Measurements from ENCODE around the gene MFAP4.

MFAP4 gene

DNA sequence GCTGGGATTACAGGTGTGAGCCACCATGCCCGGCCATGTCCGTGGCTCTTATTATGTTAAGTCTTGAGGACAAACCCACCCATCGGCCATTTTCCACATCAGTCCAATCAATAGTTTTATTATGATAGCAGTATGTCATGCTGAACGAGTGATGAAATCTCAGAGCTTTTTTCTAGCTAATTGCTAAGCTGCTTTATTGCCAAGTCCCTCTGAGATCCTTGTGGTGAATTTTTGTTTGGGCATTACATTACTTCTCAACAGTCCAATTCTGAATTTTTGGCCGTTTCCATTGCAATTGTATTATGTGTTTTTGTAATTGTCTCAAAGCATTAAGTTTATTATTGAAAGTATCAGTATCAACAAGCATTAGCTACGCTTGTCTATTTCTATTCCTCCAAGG lies 34.9 kb upstream of the MFAP4 start:
- DNase-seq (ENCODE audit: low read depth), result no peak
- TF ChIP-seq, protein P1, sequence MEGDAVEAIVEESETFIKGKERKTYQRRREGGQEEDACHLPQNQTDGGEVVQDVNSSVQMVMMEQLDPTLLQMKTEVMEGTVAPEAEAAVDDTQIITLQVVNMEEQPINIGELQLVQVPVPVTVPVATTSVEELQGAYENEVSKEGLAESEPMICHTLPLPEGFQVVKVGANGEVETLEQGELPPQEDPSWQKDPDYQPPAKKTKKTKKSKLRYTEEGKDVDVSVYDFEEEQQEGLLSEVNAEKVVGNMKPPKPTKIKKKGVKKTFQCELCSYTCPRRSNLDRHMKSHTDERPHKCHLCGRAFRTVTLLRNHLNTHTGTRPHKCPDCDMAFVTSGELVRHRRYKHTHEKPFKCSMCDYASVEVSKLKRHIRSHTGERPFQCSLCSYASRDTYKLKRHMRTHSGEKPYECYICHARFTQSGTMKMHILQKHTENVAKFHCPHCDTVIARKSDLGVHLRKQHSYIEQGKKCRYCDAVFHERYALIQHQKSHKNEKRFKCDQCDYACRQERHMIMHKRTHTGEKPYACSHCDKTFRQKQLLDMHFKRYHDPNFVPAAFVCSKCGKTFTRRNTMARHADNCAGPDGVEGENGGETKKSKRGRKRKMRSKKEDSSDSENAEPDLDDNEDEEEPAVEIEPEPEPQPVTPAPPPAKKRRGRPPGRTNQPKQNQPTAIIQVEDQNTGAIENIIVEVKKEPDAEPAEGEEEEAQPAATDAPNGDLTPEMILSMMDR (IDR thresholded peaks at IDR 0.05; ENCODE audit: low read depth, low read length, missing control alignments), result no peak
- H3K4me3 ChIP-seq (ENCODE audit: low read depth, low read length), result no peak overlapping the region

DNA sequence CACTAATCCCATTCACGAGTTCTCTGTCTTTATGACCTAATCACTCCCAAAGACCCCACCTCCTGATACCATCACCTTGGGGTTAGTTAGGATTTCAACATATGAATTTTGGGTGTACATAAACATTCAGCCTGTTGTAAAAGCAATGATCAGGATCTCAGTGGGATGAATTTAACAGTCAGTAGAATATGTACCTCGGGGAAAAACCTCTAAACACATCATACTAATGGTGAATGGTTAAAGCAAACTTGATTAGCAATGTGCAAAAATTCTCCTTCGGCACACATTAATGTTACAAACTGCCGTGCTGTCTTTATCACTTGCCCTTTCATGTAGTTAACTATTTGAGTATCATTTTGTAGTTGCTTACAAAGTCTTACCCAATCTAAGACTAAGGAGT lies 34.2 kb upstream of the MFAP4 start:
- no peak for DNase-seq (ENCODE audit: low read depth)

DNA sequence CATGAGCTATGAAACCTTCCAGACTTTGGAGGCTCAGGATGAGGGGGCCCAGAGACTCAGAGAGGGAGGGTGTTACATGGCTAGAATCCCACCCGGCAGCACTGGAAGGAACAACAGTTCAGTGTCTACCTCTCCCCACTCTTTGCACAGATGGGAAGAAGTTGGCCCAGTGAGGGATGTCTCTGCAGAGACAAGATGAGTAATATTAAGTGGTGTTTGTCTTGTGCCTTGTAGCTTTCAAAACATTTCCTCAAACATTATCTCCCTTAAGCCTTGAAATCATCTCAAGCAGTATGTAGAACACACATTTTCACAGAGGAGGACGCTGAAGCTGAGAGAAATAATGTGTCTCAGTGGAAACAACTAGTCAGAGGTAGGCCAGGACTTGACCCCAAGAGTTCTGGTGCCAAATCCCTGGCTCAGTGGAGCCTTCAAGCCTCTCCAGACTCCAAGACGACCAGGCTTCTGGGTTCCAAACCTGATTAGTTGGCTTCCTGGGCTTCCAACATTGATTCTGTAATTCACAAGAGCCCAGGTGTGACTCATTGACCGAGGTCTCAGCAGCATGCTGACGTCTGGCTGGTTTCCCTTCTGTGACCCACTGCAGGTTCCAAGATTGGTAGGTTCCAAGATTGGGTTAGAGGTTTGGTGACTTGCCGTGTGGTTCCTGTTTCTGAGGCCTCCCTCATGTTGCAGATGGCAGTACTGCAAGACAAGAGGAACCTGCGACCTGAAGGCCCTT lies 31.4 kb upstream of the MFAP4 start:
- TF ChIP-seq, protein P1 (IDR thresholded peaks at IDR 0.05; ENCODE audit: low read depth, low read length, missing control alignments), result peak; percentile 15
- no peak for DNase-seq (ENCODE audit: low read depth)
- no peak overlapping the region for H3K4me3 ChIP-seq (ENCODE audit: low read depth, low read length)

More for the DNA sequence above, 34.2 kb upstream of the MFAP4 start:
- no peak overlapping the region for H3K4me3 ChIP-seq (ENCODE audit: low read depth, low read length)
- TF ChIP-seq, protein P1 (IDR thresholded peaks at IDR 0.05; ENCODE audit: low read depth, low read length, missing control alignments), result no peak

DNA sequence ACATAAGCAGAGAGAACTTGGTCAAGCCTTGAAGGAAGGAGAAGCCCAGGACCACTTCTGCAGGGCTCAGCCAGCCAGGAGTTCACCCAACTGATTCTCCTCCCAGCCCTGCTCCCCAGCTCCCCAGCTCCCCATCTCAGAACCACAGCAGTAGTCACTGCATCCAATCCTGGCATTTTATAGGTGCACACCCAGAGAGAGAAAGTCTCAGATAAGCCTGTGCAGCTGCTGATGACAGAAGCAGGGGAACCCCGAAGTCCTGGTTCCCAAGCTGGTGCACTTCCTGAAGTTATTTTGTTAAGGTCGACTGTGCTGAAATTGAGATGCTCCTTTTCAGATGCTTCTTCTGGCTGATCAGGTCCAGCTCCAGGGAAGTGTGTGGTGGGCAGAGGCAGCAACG lies 30.6 kb upstream of the MFAP4 start:
- no peak for DNase-seq (ENCODE audit: low read depth)
- TF ChIP-seq, protein P1 (IDR thresholded peaks at IDR 0.05; ENCODE audit: low read depth, low read length, missing control alignments), result no peak
- H3K4me3 ChIP-seq (ENCODE audit: low read depth, low read length), result no peak overlapping the region

DNA sequence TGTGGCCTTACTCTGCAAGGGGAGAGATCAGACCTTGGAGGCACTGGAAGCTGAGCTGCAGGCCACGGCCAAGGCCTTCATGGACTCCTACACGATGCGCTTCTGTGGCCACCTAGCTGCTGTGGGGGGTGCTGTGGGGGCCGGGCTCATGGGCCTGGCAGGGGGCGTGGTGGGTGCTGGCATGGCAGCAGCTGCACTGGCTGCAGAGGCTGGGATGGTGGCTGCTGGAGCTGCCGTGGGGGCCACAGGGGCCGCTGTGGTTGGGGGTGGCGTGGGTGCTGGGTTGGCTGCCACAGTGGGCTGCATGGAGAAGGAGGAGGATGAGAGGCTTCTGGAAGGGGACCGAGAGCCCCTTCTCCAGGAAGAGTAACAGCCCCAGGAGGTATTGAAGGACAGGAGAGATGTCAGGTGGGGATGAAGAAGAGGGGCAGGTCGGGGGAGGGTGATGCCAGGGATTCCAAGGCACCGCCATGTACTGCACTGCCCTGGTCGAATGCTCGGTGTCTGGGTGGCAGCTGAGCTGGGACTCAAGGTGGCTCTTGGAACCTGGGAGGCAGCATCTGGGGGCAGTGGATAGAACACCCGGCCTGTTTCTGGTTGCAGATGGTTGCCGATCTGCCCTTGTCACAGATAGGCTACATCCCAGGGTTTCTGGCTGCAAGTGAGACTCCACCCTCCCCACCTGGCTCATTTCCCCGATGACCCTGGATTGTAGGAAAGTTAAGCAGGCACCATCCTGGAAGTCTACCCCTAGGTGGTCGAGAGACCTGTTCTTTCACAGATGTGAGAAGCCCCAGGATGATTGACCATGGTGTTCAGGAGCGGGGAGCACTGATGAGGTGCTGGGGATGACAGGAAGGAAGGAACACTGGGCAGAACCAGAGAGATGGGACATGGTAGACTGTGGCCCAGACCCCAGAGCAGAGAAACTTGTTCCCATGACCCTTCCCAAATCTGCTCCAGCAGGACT lies 29.1 kb upstream of the MFAP4 start:
- no peak overlapping the region for H3K4me3 ChIP-seq (ENCODE audit: low read depth, low read length)
- DNase-seq (ENCODE audit: low read depth), result no peak
- TF ChIP-seq, protein P1 (IDR thresholded peaks at IDR 0.05; ENCODE audit: low read depth, low read length, missing control alignments), result no peak

DNA sequence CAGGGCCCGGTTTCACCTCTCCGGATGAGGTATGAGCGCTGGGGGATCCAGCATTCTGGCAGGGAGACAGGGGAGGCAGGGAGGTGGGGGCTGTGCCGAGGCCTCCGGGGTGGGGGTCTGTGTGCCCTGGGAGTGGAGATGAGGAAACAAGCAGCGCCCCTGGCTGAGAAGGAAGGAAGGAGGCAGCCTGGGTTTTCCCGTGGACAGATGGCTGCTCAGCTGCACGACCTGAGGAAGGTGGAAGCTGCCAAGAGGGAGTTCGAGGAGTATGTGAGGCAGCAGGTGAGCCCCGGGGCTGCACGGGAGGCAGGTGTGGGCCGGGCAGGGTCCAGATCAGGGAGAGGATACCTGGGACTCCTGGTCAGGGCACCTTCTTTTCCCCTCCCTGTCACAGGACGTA lies 28.3 kb upstream of the MFAP4 start:
- no peak overlapping the region for H3K4me3 ChIP-seq (ENCODE audit: low read depth, low read length)
- DNase-seq (ENCODE audit: low read depth), result no peak
- TF ChIP-seq, protein P1 (IDR thresholded peaks at IDR 0.05; ENCODE audit: low read depth, low read length, missing control alignments), result no peak
